SK-N-SH treated with all-trans-retinoic acid at 6 μM for 48 hours (cell line): Measurements from ENCODE around the gene RASA3.

Source experiments
- ARNTL ChIP-seq: fragments of 450-650 bp; formaldehyde crosslinking; IDR thresholded peaks from 2 replicates; pipeline ENCODE4 v1.5.0; 2020; ENCODE audit warnings: low read depth, mild to moderate bottlenecking, moderate library complexity, borderline replicate concordance
- BACH2 ChIP-seq: fragments of 250-450 bp; sonication (Bioruptor Pico); IDR thresholded peaks from 2 replicates; pipeline ENCODE4 v1.9.0; 2021; ENCODE audit warnings: mild to moderate bottlenecking, borderline replicate concordance
- CREB5 ChIP-seq: fragments of 250-450 bp; sonication (Bioruptor Pico); IDR thresholded peaks from 2 replicates; pipeline ENCODE4 v1.5.1; 2020; ENCODE audit warnings: low read depth, mild to moderate bottlenecking, moderate library complexity
- ESRRG ChIP-seq: fragments of 250-450 bp; sonication (Bioruptor Pico); IDR thresholded peaks from 2 replicates; pipeline ENCODE4 v1.6.1; 2021; ENCODE audit warnings: mild to moderate bottlenecking
- PATZ1 ChIP-seq: fragments of 250-450 bp; sonication (Bioruptor Pico); IDR thresholded peaks from 2 replicates; pipeline ENCODE4 v1.8.0; 2020; ENCODE audit warnings: mild to moderate bottlenecking, moderate library complexity, borderline replicate concordance
- PPARA ChIP-seq: fragments of 250-450 bp; sonication (Bioruptor Pico); IDR thresholded peaks from 2 replicates; pipeline ENCODE4 v1.5.0; 2020; ENCODE audit warnings: mild to moderate bottlenecking, borderline replicate concordance
- RARB ChIP-seq: fragments of 250-450 bp; sonication (Bioruptor Pico); IDR thresholded peaks from 2 replicates; pipeline ENCODE4 v1.8.0; 2021; ENCODE audit warnings: mild to moderate bottlenecking, moderate library complexity
- SNAI2 ChIP-seq: fragments of 250-450 bp; sonication (Bioruptor Pico); IDR thresholded peaks from 2 replicates; pipeline ENCODE4 v1.5.0; 2020; ENCODE audit warnings: mild to moderate bottlenecking, moderate library complexity
- TCF4 ChIP-seq: fragments of 250-450 bp; sonication (Bioruptor Pico); IDR thresholded peaks from 2 replicates; pipeline ENCODE4 v1.8.0; 2021; ENCODE audit warnings: mild to moderate bottlenecking, moderate library complexity, borderline replicate concordance
- ZFP3 ChIP-seq: fragments of 250-450 bp; sonication (Bioruptor Pico); IDR thresholded peaks from 2 replicates; pipeline ENCODE4 v1.5.0; 2020; ENCODE audit warnings: mild to moderate bottlenecking, moderate library complexity
- ZFP30 ChIP-seq: fragments of 450-650 bp; formaldehyde crosslinking; IDR thresholded peaks from 2 replicates; pipeline ENCODE4 v1.5.0; 2022; ENCODE audit warnings: mild to moderate bottlenecking, moderate library complexity
- ZNF565 ChIP-seq: fragments of 450-650 bp; formaldehyde crosslinking; conservative IDR thresholded peaks from 2 replicates; pipeline ENCODE4 v1.5.0; 2020; ENCODE audit warnings: low read depth, mild to moderate bottlenecking, moderate library complexity
- ZNF70 ChIP-seq: fragments of 450-650 bp; formaldehyde crosslinking; IDR thresholded peaks from 2 replicates; pipeline ENCODE4 v1.5.0; 2020; ENCODE audit warnings: mild to moderate bottlenecking, moderate library complexity
- ZNF8 ChIP-seq: fragments of 450-650 bp; formaldehyde crosslinking; IDR thresholded peaks from 2 replicates; pipeline ENCODE4 v1.5.0; 2020; ENCODE audit warnings: mild to moderate bottlenecking, moderate library complexity

GRCh38 chr13:114037674-114038073, 94.7 kb downstream of the RASA3 start:
- TF ChIP-seq CREB5 (CRISPR knock-in tag): no peak
- TF ChIP-seq ZNF8 (CRISPR knock-in tag): no peak
- no peak for TF ChIP-seq ZFP30
- TF ChIP-seq ZNF70 (CRISPR knock-in tag): no peak
- TF ChIP-seq TCF4 (CRISPR knock-in tag): no peak
- no peak for TF ChIP-seq PPARA (CRISPR knock-in tag)
- TF ChIP-seq ZFP3: no peak
- no peak for TF ChIP-seq RARB (CRISPR knock-in tag)
- TF ChIP-seq PATZ1 (CRISPR knock-in tag): no peak
- no peak for TF ChIP-seq SNAI2 (CRISPR knock-in tag)
- no peak for TF ChIP-seq ESRRG (CRISPR knock-in tag)
- TF ChIP-seq ZNF565 (CRISPR knock-in tag): no peak
- no peak for TF ChIP-seq BACH2 (CRISPR knock-in tag)
- no peak for TF ChIP-seq ARNTL (CRISPR knock-in tag)
